ENCODE data around the gene PIKFYVE.

Gene PIKFYVE

GRCh38 chr2:208326016-208326415, 60.0 kb downstream of the PIKFYVE start:
- TF ChIP-seq CTCF (IDR thresholded peaks at IDR 0.05; ENCODE audit: low read depth, low read length) = no peak
- TF ChIP-seq MAX (IDR thresholded peaks at IDR 0.05; ENCODE audit: low read depth, low read length) = no peak
- TF ChIP-seq POLR2A (IDR thresholded peaks at IDR 0.05; ENCODE audit: extremely low read depth, insufficient read length) = no peak
- TF ChIP-seq MYC (IDR thresholded peaks at IDR 0.05; ENCODE audit: low read depth, low read length) = no peak
- no peak for DNase-seq (ENCODE audit: low read depth)
- H3K4me3 ChIP-seq (ENCODE audit: low read depth, low read length) = no peak overlapping the region

- no peak for DNase-seq (ENCODE audit: low read depth)
- no peak overlapping the region for H3K4me3 ChIP-seq (ENCODE audit: low read depth, low read length)
- no peak for TF ChIP-seq CTCF (IDR thresholded peaks at IDR 0.05; ENCODE audit: low read depth, low read length)
- TF ChIP-seq POLR2A (IDR thresholded peaks at IDR 0.05; ENCODE audit: extremely low read depth, insufficient read length) = no peak
- no peak for TF ChIP-seq MAX (IDR thresholded peaks at IDR 0.05; ENCODE audit: low read depth, low read length)
- no peak for TF ChIP-seq MYC (IDR thresholded peaks at IDR 0.05; ENCODE audit: low read depth, low read length)
Observed at GRCh38 chr2:208329485-208329884, 63.4 kb downstream of the PIKFYVE start.

- DNase-seq (ENCODE audit: low read depth) = no peak
- TF ChIP-seq MAX (IDR thresholded peaks at IDR 0.05; ENCODE audit: low read depth, low read length) = no peak
- no peak for TF ChIP-seq POLR2A (IDR thresholded peaks at IDR 0.05; ENCODE audit: extremely low read depth, insufficient read length)
- no peak for TF ChIP-seq MYC (IDR thresholded peaks at IDR 0.05; ENCODE audit: low read depth, low read length)
- TF ChIP-seq CTCF (IDR thresholded peaks at IDR 0.05; ENCODE audit: low read depth, low read length) = no peak
- H3K4me3 ChIP-seq (ENCODE audit: low read depth, low read length) = no peak overlapping the region
Observed at GRCh38 chr2:208334230-208334629, 68.2 kb downstream of the PIKFYVE start.

- no peak for DNase-seq (ENCODE audit: low read depth)
- H3K4me3 ChIP-seq (ENCODE audit: low read depth, low read length) = no peak overlapping the region
- TF ChIP-seq CTCF (IDR thresholded peaks at IDR 0.05; ENCODE audit: low read depth, low read length) = no peak
- TF ChIP-seq MAX (IDR thresholded peaks at IDR 0.05; ENCODE audit: low read depth, low read length) = no peak
- no peak for TF ChIP-seq POLR2A (IDR thresholded peaks at IDR 0.05; ENCODE audit: extremely low read depth, insufficient read length)
- no peak for TF ChIP-seq MYC (IDR thresholded peaks at IDR 0.05; ENCODE audit: low read depth, low read length)
Observed at GRCh38 chr2:208346756-208347155, 80.7 kb downstream of the PIKFYVE start.

GRCh38 chr2:208350610-208351009, 84.6 kb downstream of the PIKFYVE start:
- no peak for TF ChIP-seq MAX (IDR thresholded peaks at IDR 0.05; ENCODE audit: low read depth, low read length)
- no peak for TF ChIP-seq CTCF (IDR thresholded peaks at IDR 0.05; ENCODE audit: low read depth, low read length)
- TF ChIP-seq MYC (IDR thresholded peaks at IDR 0.05; ENCODE audit: low read depth, low read length) = no peak
- no peak for TF ChIP-seq POLR2A (IDR thresholded peaks at IDR 0.05; ENCODE audit: extremely low read depth, insufficient read length)
- DNase-seq (ENCODE audit: low read depth) = no peak
- H3K4me3 ChIP-seq (ENCODE audit: low read depth, low read length) = no peak overlapping the region
